Measurements from ENCODE around the gene NKX1-2.
"Not testable (repeated sequence)": the region's sequence is repeated elsewhere in the genome, so short reads cannot be mapped to it uniquely, and the experiment has no call there.

Gene NKX1-2

DNA sequence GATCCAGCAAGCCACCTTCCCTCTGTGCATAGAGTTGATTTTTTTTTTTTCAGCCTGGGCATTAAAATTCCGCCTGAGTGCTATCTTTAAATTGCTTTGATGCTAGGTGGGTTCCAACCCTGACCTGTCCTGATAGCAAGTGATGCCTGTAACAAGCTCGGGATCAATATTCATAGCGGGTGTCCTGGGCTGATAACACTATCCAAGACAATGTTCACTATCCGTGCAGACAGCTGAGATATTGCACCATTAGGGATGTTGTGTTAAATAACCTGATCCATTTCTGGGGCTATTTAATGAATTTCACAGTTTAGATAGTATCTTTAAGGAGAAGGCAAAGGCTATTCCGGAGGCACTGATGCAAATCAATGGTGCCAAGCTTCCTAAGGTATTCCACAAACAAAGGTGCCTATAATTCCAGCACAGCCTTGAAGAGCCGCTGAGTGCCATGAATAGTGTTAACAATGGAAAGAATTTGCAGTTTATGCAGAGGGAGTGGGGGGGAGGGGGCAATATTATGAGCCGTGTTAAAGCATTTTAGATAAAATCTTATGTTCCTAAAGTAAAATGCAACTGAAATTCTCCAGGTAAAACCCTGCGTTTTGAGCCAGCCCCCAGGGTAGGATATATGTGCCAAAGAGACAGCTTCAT is 4.2 kb upstream of the NKX1-2 start:
- FAIRE-seq (no peak), DNase-seq (ENCODE audit: insufficient read length, low spot score) (no peak)

DNA sequence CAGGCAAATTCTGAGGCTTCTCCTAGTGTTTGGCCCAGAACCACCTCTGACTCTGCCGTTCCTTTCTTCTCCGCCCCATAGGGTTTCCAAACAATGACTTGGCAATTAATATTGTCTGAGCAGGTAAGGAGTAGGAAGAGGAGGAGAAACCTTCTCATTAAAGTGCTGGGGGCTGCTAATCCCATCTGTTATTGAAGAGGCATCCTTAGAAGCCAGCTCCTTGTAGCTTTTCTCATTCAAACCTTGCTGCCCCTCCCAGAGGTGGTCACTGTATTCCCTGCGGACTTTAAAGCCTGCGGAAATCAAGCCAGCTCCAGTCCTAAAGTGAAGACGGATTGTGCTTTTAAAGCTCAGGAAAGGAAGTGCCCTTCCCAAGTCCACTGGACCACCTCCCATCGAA is 1.4 kb upstream of the NKX1-2 start:
- DNase-seq (ENCODE audit: insufficient read length, low spot score) = no peak
- FAIRE-seq = no peak

DNA sequence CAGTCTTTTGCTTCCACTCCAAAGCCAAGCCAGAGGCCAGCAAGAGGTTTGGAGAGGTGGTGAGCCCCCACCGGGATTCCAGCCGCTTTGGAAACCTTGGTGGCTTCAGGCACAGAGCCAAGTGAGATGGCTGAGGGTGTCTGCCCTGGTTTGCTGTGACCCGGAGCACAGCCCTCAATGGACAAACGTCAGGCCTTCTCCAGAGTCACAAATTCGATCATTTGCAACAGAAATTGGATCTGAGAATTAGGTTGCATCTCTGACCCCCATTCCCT is 885 bp upstream of the NKX1-2 start:
- FAIRE-seq (no peak), DNase-seq (ENCODE audit: insufficient read length, low spot score) (no peak)

DNA sequence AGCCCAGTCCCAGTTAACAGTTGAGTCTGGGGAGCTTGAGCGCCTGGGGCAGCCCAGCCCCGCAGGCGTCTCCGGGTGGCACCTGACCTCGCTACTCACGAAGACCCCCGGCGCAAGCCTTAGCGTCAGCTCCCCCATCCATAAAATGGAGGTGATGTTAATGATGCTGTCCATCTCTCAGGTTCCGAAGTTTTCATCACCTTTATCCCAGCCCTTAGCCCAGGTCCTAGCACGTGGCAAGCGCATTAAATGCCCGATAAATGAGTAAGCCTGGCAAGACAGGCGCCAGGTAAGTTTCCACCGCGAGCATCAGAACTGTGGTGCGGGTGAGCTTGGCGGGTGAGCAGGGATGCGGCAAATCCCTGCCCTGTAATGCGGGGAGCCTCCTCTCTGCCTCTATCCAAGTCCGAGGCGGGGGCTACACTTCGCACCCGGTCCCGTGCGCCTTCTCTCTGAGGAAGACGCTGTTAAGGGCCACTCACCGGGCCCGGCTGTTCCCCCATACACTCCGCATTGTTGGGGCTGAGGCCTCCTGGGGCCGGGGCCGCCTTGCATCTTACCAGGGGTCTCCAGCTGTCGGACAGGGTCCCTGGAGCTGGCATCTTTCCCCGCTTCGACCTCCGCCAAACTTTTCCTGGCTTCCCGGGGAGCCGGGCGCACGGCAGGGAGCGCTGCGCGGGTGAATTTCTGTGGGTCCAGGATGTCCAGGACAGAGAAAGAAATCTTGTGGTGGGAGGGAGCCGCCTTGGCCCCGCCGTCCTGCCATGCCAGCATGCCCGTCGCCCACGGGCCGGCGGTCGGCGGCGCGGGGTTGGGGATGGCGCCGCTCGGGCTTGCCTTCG is 444 bp downstream of the NKX1-2 start:
- no peak for DNase-seq (ENCODE audit: insufficient read length, low spot score)
- FAIRE-seq = no peak

DNA sequence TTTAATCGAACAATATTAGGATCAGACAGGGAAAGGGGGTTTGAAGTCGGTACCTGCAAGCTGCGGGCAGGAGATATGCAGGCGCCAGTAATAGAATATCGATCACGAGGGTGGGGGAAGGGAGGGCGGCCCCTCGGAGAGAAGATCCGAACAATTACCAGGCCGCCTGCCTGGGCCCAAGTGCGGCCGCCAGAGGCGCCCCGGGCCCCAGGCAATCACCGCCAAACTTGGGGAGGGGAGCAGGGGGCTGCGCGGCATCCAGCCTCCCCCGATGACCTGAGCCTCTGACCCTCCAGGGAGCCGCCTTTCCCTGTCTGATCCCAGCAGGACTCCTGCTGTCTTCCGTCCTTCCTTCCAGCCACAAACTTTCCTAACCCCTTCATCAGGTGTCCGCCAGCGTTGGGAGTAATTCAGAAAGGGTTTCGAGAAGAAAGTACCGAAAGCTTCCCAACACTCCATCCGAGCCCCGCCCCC is 1.1 kb downstream of the NKX1-2 start:
- DNase-seq (ENCODE audit: insufficient read length, low spot score) (no peak), FAIRE-seq (no peak)

DNA sequence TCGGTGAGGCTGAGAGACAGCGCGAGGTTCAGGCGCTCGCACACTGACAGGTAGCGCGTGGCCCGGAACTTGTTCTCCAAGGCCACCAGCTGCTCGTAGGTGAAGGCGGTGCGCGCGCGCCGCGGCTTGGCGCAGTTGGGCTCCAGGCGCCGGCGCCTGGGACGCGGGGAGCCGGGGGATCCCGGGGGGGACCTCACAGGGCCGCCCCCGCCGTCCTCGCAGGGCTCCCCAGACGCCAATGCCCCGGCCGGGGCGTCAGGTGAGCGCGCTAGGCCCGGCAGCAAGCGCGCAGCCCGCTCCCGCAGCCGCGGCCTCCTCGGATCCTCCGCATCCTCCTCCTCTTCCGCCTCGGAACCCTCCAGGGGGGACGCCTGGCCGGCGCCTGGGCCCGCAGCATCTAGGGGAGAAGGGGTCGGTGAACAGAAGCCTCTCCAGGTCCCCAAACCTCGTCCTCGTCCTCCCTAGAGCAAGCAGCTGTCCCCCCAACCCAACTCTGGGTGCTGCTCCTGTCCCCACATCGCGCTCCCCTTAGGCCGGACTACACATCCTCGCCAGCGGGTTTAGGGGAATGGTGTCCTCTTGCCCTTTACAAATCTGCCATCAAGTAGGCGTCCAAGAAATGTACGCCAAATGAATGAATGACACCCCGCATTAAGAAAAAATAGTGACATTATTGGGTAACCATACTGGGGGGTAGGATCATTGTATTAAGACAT is 1.9 kb downstream of the NKX1-2 start:
- DNase-seq (ENCODE audit: insufficient read length, low spot score) (no peak), FAIRE-seq (no peak)

DNA sequence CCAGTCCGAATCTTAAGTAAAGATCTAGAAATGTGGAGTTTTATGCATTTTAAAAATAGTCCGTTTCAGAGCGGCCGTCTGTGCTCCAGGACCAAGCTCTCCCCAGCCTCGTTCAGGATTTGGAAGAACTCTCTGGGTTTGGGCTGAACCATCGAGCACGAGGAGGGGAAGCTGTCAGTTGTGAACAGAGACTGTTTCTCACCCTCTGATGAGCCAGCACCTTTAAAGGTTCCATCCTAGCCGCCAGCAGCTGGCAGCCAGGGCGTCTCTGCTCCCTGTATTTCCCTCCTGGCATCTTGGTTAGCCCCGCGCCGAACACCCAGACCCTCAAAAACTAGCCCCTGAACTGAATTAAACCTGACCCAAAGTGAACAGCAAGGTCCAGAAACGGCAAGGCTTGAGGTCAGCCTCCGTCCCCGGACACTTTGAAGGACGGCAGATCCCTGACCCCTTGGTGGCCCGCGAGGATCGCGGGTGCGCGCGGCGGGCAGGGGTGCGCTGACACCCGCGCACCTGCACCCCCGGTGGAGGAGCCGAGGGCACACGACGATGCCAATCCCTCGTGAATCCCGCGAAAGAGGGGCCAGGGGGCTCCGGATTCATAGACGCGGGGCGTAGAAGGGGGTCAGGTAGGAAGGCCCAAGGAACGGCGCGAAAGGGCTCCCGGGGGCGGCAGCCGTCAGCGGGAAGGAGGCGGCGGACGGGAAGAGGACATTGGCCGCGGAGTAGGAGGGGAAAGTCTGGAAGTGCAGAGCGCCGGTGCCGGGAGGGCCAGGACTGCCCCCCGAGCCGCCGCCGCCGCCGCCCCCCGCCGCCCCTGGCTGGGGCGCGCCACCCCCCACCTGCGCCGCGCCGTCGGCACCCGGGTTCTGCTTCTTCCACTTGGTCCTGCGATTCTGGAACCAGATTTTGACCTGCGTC is 2.7 kb downstream of the NKX1-2 start:
- no peak for FAIRE-seq
- DNase-seq (ENCODE audit: insufficient read length, low spot score) = no peak

DNA sequence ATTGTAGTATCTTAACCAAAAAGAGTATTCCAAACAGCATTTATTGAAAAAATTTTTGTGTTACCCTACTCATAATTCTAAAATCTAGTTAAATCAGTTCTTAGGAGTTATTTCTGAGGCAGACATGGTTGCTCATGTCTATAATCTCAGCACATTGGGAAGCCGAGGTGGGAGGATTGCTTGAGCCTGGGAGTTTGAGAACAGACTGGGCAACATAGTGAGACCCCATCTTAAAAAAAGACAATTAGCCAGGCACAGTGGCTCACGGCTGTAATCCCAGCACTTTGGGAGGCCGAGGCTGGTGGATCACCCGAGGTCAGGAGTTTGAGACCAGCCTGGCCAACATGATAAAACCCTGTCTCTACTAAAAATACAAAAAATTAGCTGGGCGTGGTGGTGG is 8.1 kb downstream of the NKX1-2 start:
- not testable (repeated sequence) for DNase-seq (ENCODE audit: insufficient read length, low spot score); FAIRE-seq

DNA sequence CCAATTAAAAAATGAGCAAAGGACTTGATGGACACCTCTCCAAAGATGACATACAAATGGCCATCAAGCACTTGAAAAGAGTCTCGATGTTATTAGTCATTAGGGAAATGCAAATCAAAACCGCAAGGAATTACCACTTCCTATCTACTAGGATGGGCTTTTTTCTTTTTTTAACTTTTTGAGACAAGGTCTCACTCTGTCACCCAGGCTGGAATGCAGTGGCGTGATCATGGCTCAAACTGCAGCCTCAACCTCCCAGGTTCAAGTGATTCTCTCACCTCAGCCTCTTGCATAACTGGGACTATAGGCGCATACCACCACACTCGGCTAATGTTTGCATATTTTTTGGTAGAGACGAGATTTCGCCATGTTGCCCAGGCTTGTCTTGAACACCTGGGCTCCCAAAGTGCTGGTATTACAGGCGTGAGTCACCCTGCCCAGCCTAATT is 13.6 kb downstream of the NKX1-2 start:
- FAIRE-seq (no peak), DNase-seq (ENCODE audit: insufficient read length, low spot score) (no peak)

DNA sequence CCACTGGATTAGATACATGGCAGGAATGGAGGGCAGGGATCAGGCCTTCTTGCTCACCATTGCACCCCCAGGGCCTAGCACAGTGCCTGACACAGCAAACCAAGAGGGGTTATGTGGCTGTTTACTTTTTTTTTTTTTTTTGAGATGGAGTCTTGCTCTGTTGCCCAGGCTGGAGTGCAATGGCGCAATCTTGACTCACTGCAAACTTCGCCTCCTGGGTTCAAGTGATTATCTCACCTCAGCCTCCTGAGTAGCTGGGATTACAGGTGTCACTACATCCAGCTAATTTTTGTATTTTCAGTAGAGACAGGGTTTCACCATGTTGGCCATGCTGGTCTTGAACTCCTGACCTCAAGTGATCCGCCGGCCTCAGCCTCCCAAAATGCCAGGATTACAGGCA is 14.2 kb downstream of the NKX1-2 start:
- not testable (repeated sequence) for DNase-seq (ENCODE audit: insufficient read length, low spot score); FAIRE-seq

DNA sequence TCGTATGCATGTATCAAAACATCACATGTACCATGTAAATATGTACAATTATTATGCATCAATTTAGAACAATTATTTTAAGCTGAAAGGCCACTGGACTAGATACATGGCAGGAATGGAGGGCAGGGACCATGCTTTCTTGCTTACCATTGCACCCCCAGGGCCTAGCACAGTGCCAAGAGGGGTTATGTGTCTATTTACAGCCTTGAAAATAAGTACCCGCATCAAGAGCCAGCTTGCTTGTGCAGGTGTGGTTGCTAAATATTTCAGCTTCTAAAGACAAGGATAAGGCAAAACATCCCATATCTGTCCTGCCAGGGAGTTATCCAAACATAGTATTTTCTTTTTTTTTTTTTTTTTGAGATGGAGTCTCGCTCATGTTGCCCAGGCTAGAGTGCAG is 16.4 kb downstream of the NKX1-2 start:
- DNase-seq (ENCODE audit: insufficient read length, low spot score) (no peak), FAIRE-seq (no peak)

DNA sequence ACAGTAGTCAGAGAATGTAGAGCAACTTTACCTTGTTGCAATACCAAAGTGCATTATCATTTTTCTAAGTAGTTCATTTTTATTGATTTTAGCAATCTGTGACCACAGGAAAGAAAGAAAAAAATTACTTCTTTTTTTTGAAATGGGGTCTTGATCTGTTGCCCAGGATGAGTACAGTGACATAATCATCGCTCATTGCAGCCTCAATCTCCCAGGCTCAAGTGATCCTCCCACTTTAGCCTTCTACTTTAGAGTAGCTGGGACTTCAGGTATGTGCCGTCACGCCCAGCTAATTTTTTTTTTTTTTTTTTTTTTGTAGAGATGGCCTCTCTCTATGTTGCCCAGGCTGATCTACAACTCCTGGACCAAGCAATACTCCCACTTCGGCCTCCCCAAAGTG is 19.8 kb downstream of the NKX1-2 start:
- DNase-seq (ENCODE audit: insufficient read length, low spot score) (no peak), FAIRE-seq (no peak)

DNA sequence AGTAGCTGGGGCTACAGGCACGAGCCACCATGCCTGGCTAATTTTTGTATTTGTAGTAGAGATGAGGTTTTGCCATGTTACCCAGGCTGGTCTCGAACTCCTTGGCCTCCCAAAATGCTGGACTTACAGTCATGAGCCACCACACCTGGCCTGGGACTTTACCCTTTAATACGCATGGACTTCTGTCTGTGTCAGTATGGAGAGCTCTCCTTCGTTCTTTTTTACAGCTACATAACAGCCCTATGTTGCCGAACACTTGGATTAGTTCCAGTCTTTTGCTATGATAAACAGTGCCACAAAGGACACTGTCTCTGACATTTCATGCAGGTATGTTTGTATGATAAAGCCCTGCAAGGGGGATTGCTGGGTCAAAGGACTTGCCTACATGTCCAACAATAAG is 20.3 kb downstream of the NKX1-2 start:
- no peak for FAIRE-seq
- no peak for DNase-seq (ENCODE audit: insufficient read length, low spot score)

DNA sequence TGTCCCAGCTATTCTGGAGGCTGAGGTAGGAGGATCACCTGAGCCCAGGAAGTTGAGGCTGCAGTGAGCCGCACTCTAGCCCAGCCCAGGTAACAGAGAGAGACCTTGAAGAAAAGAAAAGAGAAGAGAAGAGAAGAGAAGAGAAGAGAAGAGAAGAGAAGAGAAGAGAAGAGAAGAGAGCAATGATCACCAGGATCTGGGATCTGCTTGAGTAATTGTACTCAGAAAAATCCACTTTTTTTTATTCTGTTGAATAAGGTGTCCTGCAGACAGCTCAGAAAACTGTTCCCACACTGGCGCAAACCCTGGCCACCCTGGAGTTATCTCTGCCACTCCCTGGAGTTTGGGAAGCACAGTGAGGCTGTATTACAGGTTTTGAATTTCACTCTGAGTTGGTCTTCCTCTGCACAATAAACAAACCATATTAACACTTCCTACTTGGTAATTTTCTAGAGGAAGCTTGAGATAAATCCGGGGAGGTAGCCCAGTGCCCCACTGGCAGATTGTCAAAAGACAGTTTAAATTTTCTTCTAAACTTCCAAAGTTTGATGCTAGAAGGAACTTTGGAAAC is 21.5 kb downstream of the NKX1-2 start:
- DNase-seq (ENCODE audit: insufficient read length, low spot score) (no peak), FAIRE-seq (no peak)

DNA sequence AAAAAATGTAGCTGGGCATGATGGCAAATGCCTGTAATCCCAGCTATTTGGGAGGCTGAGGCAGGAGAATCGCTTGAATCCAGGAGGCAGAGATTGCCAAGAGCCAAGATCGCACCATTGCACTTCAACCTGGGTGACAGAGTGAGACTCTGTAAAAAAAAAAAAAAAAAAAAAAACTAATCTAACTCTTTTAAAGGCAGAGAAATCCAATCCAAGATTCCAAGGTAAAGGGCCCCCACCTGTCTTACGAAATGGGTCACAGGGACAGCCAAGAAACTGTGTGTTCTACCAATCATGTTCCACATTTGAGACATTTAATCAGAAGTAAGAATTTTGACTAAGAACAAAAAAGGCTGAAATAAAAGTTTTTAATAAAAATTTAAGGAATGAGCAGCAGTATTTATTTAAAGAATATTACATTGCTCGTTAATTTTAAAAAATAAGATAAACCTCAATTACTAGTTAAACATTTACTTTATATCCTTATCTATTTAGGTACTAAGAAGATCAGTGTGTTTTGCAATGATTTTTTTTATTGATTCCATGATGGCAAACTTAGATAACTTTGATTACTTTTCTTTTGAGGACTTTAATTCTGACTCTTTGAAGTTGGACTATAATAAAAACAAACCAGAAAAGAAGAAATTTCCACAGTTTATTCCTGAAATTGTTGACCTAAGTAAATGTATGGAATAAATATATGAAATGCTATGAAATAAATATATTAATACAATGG is 24.4 kb downstream of the NKX1-2 start:
- no peak for FAIRE-seq

DNA sequence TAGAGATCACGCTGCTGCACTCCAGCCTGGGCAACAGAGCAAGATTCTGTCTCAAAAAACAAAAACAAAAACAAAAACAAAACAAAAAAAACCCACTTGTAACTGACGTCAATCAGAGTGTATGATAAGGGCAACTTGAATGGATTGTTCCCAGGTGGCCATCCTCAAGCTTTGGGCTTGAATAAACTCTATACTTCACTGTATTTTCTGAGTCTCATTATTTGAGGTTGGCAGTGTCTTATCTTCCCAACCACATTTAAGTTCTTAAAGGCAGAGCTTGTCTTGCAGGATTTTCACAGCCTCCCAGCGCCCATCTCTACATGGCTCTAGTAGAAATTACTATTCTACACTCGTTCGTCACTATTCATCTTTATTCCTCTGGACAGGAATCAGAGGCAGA is 26.0 kb downstream of the NKX1-2 start:
- no peak for FAIRE-seq
- DNase-seq (ENCODE audit: insufficient read length, low spot score) = no peak

More for the DNA sequence above, 24.4 kb downstream of the NKX1-2 start:
- no peak for DNase-seq (ENCODE audit: insufficient read length, low spot score)

DNA sequence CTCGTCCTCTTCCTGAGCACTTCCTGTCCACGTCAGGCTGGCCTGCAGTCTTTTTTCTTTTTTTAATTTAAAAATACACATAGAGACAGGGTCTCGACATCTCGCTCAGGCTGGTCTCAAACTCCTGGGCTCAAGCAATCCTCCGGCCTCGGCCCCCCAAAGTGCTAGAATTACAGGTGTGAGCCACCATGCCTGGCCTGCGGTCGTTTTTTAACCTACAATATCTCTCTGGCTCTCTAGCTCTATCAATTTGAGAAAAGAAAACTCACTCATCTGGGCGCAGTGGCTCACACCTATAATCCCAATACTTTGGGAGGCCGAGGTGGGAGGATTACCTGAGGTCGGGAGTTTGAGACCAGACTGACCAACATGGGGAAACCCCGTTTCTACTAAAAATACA is 27.1 kb downstream of the NKX1-2 start:
- no peak for FAIRE-seq

DNA sequence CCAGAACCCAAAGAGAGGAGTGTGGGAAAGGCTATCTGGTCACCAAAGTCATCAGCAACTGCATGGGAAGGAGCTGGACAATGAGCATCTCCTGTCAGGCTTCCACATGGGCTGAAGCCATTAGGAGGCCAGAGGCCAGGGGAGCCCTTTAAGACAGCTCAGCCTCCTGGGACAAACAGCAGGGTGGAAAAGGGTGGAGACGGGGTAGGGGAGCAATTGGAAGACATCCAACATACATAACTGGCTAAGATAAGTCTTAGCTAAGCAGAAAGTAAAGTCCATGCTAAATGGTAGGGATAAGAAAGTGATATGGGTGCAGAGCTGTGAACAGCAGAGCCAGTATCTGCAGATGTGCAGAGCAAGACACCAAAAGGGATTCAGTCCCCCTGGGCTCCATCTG is 29.6 kb downstream of the NKX1-2 start:
- DNase-seq (ENCODE audit: insufficient read length, low spot score) (no peak), FAIRE-seq (no peak)

More for the DNA sequence above, 27.1 kb downstream of the NKX1-2 start:
- DNase-seq (ENCODE audit: insufficient read length, low spot score) = no peak

DNA sequence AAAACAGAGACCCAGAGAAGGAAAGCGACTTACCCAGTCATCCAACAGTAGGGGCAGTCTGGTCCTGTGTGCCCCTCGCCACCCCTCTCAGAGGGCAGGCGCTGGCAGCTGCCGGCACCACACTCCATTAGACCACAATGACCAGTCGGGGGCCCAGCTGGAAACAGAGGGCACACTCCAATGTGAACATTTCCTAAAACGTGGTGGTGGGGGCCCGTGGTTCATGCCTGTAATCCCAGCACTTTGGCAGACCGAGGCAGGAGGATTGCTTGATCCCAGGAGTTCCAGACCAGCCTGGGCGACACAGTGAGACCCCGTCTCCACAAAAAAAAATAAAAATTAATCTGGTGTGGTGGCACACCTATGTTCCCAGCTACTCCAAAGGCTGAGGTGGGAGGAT is 30.2 kb downstream of the NKX1-2 start:
- no peak for DNase-seq (ENCODE audit: insufficient read length, low spot score)
- no peak for FAIRE-seq
